Spleen (tissue), 11 donors: Measurements from ENCODE around the gene CACNA1A. TPM values are rescaled to one million over a fixed set of nuclear protein-coding genes. Genes with fewer than 3 reads are reported as not detected.
"Not testable (repeated sequence)": the region's sequence is repeated elsewhere in the genome, so short reads cannot be mapped to it uniquely, and the experiment has no call there.

Source experiments
- DNase-seq: peaks from one replicate; pipeline ENCODE4 v3.0.0-alpha.2; 2020
- H3K27ac ChIP-seq, 8 donors: fragments of 200-600 bp; sonication (generic) in 7 of 8; 1 replicate in 4 of 8; 2 replicates in 4 of 8; pipeline versions ENCODE4 v1.5.0 to v1.8.0; 2016 to 2021; ENCODE audit warnings: inconsistent platforms in 4 of 8, mild to moderate bottlenecking in 4 of 8, moderate library complexity in 1 of 8
- H3K27me3 ChIP-seq, 7 donors: fragments of 200-600 bp; sonication (generic) in 6 of 7; replicated peaks in 1 of 7; 1 replicate in 4 of 7; 2 replicates in 3 of 7; pipeline versions ENCODE4 v1.5.0 to v1.8.0; 2016 to 2021; ENCODE audit warnings: inconsistent platforms in 3 of 7, mild to moderate bottlenecking in 1 of 7
- H3K36me3 ChIP-seq, 6 donors: fragments of 200-600 bp; sonication (generic) in 5 of 6; 1 replicate in 4 of 6; 2 replicates in 2 of 6; pipeline versions ENCODE4 v1.5.0 to v1.8.0; 2016 to 2021; ENCODE audit warnings: inconsistent platforms in 2 of 6
- H3K4me1 ChIP-seq, 6 donors: fragments of 200-600 bp; sonication (generic) in 5 of 6; 1 replicate in 3 of 6; 2 replicates in 3 of 6; pipeline versions ENCODE4 v1.5.0 to v1.8.0; 2016 to 2021; ENCODE audit warnings: inconsistent platforms in 3 of 6
- H3K4me3 ChIP-seq, 8 donors: fragments of 200-600 bp; sonication (generic) in 7 of 8; 1 replicate in 4 of 8; 2 replicates in 4 of 8; pipeline versions ENCODE4 v1.5.0 to v1.8.0; 2016 to 2021; ENCODE audit warnings: inconsistent platforms in 4 of 8, mild to moderate bottlenecking in 4 of 8, moderate library complexity in 2 of 8
- H3K9me3 ChIP-seq, 8 donors: fragments of 200-600 bp; sonication (generic) in 7 of 8; 1 replicate in 4 of 8; 2 replicates in 4 of 8; pipeline versions ENCODE4 v1.5.0 to v1.8.0; 2016 to 2021; ENCODE audit warnings: inconsistent platforms in 4 of 8
- POLR2A ChIP-seq, 3 donors: fragments of 450-650 bp; IDR thresholded peaks; one replicate each; pipeline ENCODE4 v1.5.1; 2017; ENCODE audit warnings: antibody characterized with exemption in 3 of 3, mild to moderate bottlenecking in 1 of 3
- POLR2AphosphoS5 ChIP-seq, 3 donors: sonication (generic); formaldehyde crosslinking; IDR thresholded peaks; one replicate each; pipeline ENCODE4 v1.5.1; 2017; ENCODE audit warnings: antibody characterized with exemption in 3 of 3
- WGBS, 5 donors: extraction: QIAGEN DNeasy Blood & Tissue Kit in 3 of 5; methylation state at CpG; one replicate each; pipeline versions ENCODE4 v1.1.5 to v1.1.7; 2013 to 2018; 5-methylcytosine and 5-hydroxymethylcytosine counted together
- intact Hi-C: fragments of 100-400 bp; cut with DNase I; formaldehyde crosslinking; loops from one replicate; pipeline ENCODE4 v1.15.0; 2023; ENCODE audit warnings: low total_unique reads
- polyA plus RNA-seq, 3 donors: library from polyadenylated mRNA; stranded (reverse); fragments of 200-250 nt; gene quantifications; one replicate each; pipeline ENCODE4 v1.2.1, GENCODE V29; 2013
- total RNA-seq, 7 donors: library from RNA; depleted of rRNA in 3 of 7; stranded (reverse); fragments of >200 nt in 3 of 7; fragmentation: NEBNext Ultra II Directional in 4 of 7; extraction: Animal tissue kit (Norgen Biotek cat#: 25700) in 4 of 7; gene quantifications; one replicate each; pipeline versions ENCODE4 v1.1.0 to v1.2.1, GENCODE V29; 2016 to 2021
- TF ChIP-seq, protein P1 (sequence below), 11 experiments: fragments of 200-600 bp in 7 of 11; fragments of 450-650 bp in 4 of 11; sonication (generic) in 4 of 11; IDR thresholded peaks in 8 of 11; conservative IDR thresholded peaks in 3 of 11; 1 replicate in 7 of 11; 2 replicates in 4 of 11; pipeline versions ENCODE4 v1.4.0 to v1.8.0; 2016 to 2021; ENCODE audit warnings: antibody characterized with exemption in 11 of 11, inconsistent platforms in 4 of 11, mild to moderate bottlenecking in 1 of 11
- donor health status: healthy with polysubstance abuse.
- donor health status: DM: no; HTN: no; CAD: no; lungs with moderate emphysema.
- donor health status: DM: no; HTN: no; CAD: no.
- donor health status: Bipolar disorder and iron deficiency.
- donor health status: healthy.
- donor health status: DM: no; HTN: no; CAD: no.
- donor health status: DM: yes; HTN: yes; CAD: no.

Gene CACNA1A
- total and polyA plus RNA-seq, 10 donors, result 0.39 to 1.9 (median 0.75) TPM

DNA sequence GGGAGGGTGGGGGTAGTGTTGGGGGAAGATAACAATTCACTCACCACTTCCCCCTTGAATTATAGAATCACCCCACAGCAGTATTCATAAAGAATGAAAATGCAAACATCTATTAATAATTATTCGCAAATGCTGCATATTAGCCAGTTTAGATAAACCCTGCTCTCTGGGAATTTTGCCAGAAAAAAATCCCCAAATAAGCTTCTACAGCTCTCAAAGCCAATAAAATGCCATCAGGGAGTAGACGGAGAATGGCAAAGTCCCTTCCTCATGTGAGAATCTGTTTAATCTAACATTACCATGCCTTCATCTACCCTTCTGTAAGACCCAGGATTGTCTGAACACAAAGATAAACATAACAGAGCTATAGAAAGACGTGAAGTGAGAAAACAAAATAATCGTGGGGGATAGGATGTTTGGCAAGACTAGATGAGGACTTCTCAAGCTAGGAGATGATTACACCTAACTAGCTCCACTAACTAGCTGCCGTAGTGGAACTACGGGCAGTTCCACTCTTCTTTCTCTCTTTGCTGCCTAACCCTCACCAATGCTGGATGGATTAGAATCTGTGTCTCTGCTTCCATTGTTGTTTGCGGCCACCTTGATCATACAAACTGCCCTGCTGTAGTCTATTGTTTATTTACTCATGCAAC, 32.4 kb upstream of the CACNA1A start:
- no peak for TF ChIP-seq POLR2A (IDR thresholded peaks at IDR 0.05)
- TF ChIP-seq, protein P1, sequence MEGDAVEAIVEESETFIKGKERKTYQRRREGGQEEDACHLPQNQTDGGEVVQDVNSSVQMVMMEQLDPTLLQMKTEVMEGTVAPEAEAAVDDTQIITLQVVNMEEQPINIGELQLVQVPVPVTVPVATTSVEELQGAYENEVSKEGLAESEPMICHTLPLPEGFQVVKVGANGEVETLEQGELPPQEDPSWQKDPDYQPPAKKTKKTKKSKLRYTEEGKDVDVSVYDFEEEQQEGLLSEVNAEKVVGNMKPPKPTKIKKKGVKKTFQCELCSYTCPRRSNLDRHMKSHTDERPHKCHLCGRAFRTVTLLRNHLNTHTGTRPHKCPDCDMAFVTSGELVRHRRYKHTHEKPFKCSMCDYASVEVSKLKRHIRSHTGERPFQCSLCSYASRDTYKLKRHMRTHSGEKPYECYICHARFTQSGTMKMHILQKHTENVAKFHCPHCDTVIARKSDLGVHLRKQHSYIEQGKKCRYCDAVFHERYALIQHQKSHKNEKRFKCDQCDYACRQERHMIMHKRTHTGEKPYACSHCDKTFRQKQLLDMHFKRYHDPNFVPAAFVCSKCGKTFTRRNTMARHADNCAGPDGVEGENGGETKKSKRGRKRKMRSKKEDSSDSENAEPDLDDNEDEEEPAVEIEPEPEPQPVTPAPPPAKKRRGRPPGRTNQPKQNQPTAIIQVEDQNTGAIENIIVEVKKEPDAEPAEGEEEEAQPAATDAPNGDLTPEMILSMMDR (IDR thresholded peaks at IDR 0.05 in 8 of 11, conservative IDR thresholded peaks at IDR 0.05 in 3 of 11), result no peak
- TF ChIP-seq POLR2AphosphoS5 (IDR thresholded peaks at IDR 0.05), result no peak

GRCh38 chr19:13537454-13537853, 31.2 kb upstream of the CACNA1A start:
- WGBS, 5 donors, result 54 to 62% (median 60%) methylated on average over 6 of the region's 6 CpGs
- Histone ChIP-seq H3K36me3 (no peaks in the 10 kb centered on the region), H3K4me3 (no peak overlapping the region)

More for the DNA sequence above, 32.4 kb upstream of the CACNA1A start:
- no peaks in the 10 kb centered on the region for H3K4me1 ChIP-seq
- peaks cover 0 to 14% (median 6%) of the 10 kb centered on the region in 8 donors for H3K9me3 ChIP-seq
- intact Hi-C loops, result no loop called here
- no peak overlapping the region for H3K4me3 ChIP-seq
- 71 to 85% (median 79%) methylated on average over 7 of the region's 7 CpGs for WGBS, 5 donors
- no peaks in the 10 kb centered on the region for H3K36me3 ChIP-seq
- no peak overlapping the region for H3K27ac ChIP-seq
- H3K27me3 ChIP-seq, result peaks cover 0 to 53% (median 0%) of the 10 kb centered on the region in 7 donors
- no peak for DNase-seq

GRCh38 chr19:13530720-13531119, 24.4 kb upstream of the CACNA1A start:
- H3K4me3 ChIP-seq, result no peak overlapping the region
- H3K4me1 ChIP-seq, result no peaks in the 10 kb centered on the region
- peaks cover 0 to 64% (median 5%) of the 10 kb centered on the region in 7 donors for H3K27me3 ChIP-seq
- no peaks in the 10 kb centered on the region for H3K36me3 ChIP-seq
- intact Hi-C loops, result no loop called here
- H3K9me3 ChIP-seq, result peaks cover 0 to 8% (median 0%) of the 10 kb centered on the region in 8 donors
- TF ChIP-seq, protein P1 (IDR thresholded peaks at IDR 0.05 in 8 of 11, conservative IDR thresholded peaks at IDR 0.05 in 3 of 11), result no peak
- no peak overlapping the region for H3K27ac ChIP-seq
- DNase-seq, result no peak
- 30 to 34% (median 33%) methylated on average over 6 of the region's 6 CpGs for WGBS, 5 donors

More at GRCh38 chr19:13537454-13537853, 31.2 kb upstream of the CACNA1A start:
- peaks cover 0 to 62% (median 0%) of the 10 kb centered on the region in 7 donors for H3K27me3 ChIP-seq
- H3K27ac ChIP-seq, result no peak overlapping the region
- no peak for DNase-seq
- TF ChIP-seq, protein P1 (IDR thresholded peaks at IDR 0.05 in 8 of 11, conservative IDR thresholded peaks at IDR 0.05 in 3 of 11), result no peak
- no peak for TF ChIP-seq POLR2AphosphoS5 (IDR thresholded peaks at IDR 0.05)
- no peak for TF ChIP-seq POLR2A (IDR thresholded peaks at IDR 0.05)
- intact Hi-C loops, result no loop called here
- no peaks in the 10 kb centered on the region for H3K4me1 ChIP-seq
- peaks cover 0 to 7% (median 2%) of the 10 kb centered on the region in 8 donors for H3K9me3 ChIP-seq

DNA sequence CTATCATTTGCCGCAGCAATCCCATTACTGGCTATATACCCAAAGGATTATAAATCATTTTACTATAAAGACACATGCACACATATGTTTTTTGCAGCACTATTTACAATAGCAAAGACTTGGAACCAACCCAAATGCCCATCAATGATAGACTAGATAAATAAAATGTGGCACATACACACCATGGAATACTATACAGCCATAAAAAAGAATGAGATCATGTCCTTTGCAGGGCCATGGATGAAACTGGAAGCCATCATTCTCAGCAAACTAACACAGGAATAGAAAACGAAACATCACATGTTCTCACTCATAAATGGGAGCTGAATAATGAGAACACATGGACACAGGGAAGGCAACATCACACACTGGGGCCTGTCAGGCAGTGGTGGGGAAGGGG, 23.4 kb upstream of the CACNA1A start:
- H3K9me3 ChIP-seq, H3K27ac ChIP-seq, DNase-seq, H3K4me1 ChIP-seq, intact Hi-C loops, H3K4me3 ChIP-seq, H3K36me3 ChIP-seq: not testable (repeated sequence)
- H3K27me3 ChIP-seq, result peaks cover 0 to 74% (median 5%) of the 10 kb centered on the region in 7 donors
- WGBS, 5 donors, result 77 to 93% (median 87%) methylated on average over 2 of the region's 2 CpGs
